GM06990 (cell line): ENCODE results near the gene SCN8A.

Experiments
- DNase-seq: peaks from one replicate; pipeline ENCODE4 v3.0.0-alpha.2; 2011; ENCODE audit not compliant: insufficient read length; ENCODE audit errors: extremely low read depth
- H3K27me3 ChIP-seq: replicated peaks from 2 replicates; pipeline ENCODE4 v1.6.0; 2011; ENCODE audit warnings: low read length; ENCODE audit not compliant: control insufficient read depth, insufficient read depth
- H3K36me3 ChIP-seq: 2 replicates; pipeline ENCODE4 v1.5.1; 2011; ENCODE audit warnings: low read length; ENCODE audit not compliant: control insufficient read depth, insufficient read depth
- H3K4me3 ChIP-seq: replicated peaks from 2 replicates; pipeline ENCODE4 v1.5.1; 2011; ENCODE audit warnings: low read depth, mild to moderate bottlenecking, control low read depth, low read length
- TF ChIP-seq, protein P1 (sequence below): IDR thresholded peaks from 2 replicates; pipeline ENCODE4 v1.5.1; 2011; ENCODE audit warnings: low read length, control low read depth, mild to moderate bottlenecking, inconsistent platforms; ENCODE audit not compliant: insufficient read depth, poor library complexity, severe bottlenecking

SCN8A gene

DNA sequence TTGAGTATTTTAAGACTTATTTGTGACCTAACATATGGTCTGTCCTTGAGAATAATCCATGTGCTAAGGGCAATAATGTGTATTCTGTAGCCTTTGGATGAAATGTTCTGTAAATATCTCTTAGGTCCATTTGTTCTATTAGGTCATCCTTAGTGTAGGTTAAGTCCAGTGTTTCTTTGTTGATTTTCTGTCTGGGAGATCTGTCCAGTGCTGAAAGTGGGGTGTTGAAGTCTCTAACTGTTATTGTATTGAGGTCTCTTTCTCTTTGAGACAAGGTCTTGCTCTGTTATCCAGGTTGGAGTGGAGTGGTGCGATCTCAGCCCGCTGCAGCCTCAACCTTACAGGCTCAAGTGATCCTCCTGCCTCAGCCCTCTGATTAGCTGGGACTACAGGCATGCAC lies 149.5 kb downstream of the SCN8A start:
- no peaks in the 10 kb centered on the region for H3K27me3 ChIP-seq
- TF ChIP-seq, protein P1, sequence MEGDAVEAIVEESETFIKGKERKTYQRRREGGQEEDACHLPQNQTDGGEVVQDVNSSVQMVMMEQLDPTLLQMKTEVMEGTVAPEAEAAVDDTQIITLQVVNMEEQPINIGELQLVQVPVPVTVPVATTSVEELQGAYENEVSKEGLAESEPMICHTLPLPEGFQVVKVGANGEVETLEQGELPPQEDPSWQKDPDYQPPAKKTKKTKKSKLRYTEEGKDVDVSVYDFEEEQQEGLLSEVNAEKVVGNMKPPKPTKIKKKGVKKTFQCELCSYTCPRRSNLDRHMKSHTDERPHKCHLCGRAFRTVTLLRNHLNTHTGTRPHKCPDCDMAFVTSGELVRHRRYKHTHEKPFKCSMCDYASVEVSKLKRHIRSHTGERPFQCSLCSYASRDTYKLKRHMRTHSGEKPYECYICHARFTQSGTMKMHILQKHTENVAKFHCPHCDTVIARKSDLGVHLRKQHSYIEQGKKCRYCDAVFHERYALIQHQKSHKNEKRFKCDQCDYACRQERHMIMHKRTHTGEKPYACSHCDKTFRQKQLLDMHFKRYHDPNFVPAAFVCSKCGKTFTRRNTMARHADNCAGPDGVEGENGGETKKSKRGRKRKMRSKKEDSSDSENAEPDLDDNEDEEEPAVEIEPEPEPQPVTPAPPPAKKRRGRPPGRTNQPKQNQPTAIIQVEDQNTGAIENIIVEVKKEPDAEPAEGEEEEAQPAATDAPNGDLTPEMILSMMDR = no peak
- H3K4me3 ChIP-seq = no peak overlapping the region
- H3K36me3 ChIP-seq = no peaks in the 10 kb centered on the region
- no peak for DNase-seq

DNA sequence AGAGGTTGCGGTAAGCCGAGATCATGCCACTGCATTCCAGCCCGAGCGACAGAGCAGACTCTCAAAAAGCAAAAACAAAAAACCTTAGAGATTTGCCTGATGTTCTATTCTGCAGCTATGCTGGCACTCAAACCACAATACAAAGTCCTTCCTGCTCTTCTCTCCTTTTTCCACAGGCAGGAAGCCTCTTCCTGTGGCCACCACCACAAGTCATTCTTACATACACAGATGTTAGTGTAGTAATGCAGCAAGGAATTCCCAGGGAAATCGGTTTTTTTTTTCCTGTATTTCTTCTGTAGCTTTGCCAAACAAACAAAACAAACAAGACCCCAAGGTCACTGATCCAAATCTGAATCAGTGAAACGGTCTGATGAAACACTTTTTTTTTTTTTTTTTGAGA lies 153.2 kb downstream of the SCN8A start:
- no peaks in the 10 kb centered on the region for H3K27me3 ChIP-seq
- H3K4me3 ChIP-seq = no peak overlapping the region
- DNase-seq = no peak
- TF ChIP-seq, protein P1 = no peak
- H3K36me3 ChIP-seq = no peaks in the 10 kb centered on the region

DNA sequence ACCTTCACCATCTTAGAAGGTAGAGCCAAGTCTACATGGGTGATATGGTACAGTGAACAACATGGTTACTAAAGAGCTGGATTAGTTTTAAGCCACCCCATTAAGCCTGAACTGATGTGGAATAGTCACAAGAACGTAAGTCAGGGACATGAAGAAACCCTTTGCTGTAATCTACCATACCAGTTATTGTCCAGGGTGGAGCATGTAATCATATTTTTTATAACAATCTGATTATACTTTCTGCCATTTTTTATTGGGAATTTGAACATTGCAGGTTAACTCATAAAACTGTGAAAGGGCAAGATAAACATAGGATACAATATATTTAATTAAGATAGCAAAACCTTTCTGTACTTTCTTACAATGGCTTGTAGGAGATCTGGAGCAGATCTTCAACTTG lies 153.9 kb downstream of the SCN8A start:
- DNase-seq = no peak
- no peak overlapping the region for H3K4me3 ChIP-seq
- no peaks in the 10 kb centered on the region for H3K36me3 ChIP-seq
- no peaks in the 10 kb centered on the region for H3K27me3 ChIP-seq
- TF ChIP-seq, protein P1 = no peak

DNA sequence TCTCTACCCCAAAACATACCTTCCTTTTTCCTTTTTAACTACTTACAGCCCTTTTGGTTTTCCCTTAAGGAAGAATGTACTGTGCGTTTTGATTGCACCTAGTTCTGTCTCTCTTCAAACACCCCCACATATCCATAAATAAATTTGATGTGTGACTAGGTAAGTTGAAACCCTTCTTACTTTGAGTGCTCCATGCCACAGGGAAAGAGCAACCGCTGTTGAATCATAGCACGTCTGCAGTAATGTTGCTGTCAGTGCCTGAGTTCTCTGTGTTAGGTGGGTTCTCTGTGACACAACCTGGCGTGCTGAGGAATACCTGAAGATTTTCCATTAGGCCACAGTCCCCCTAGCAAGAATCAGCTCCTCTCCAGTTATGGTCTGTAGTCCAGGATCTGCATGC lies 155.4 kb downstream of the SCN8A start:
- no peaks in the 10 kb centered on the region for H3K36me3 ChIP-seq
- DNase-seq = no peak
- TF ChIP-seq, protein P1 = no peak
- no peak overlapping the region for H3K4me3 ChIP-seq
- H3K27me3 ChIP-seq = no peaks in the 10 kb centered on the region

DNA sequence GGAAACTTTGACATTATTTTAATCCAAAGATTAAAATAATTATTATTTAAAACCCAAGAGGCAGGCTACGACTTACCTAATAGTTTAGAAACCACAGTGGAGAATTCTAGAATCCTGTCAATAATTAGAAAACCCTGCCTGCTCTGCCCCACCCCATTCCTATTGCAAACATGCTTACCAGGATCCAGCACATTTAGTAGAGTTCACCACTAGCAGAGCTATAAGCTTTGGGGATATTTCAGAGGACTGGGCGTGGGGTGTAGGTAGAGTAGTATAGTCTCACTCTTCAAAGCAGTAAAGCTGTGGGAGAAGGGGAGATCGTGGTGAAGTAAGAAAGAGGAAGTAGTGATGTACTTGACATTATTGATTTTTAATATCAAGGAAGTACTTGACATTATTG lies 157.2 kb downstream of the SCN8A start:
- DNase-seq = no peak
- no peaks in the 10 kb centered on the region for H3K36me3 ChIP-seq
- no peak overlapping the region for H3K4me3 ChIP-seq
- TF ChIP-seq, protein P1 = no peak
- no peaks in the 10 kb centered on the region for H3K27me3 ChIP-seq
